Cardiac fibroblast (primary cell): Measurements from ENCODE around the gene SCAP.

Experiments used
- DNase-seq, 2 donors: peaks; one replicate each; pipeline versions ENCODE4 v3.0.0 to v3.0.0-alpha.2; 2010; ENCODE audit warnings: low read depth in 2 of 2
- H3K4me3 ChIP-seq, 2 donors: replicated peaks in 1 of 2; 1 replicate in 1 of 2; 2 replicates in 1 of 2; pipeline ENCODE4 v1.5.1; 2011; ENCODE audit warnings: low read depth in 2 of 2, low read length in 2 of 2, mild to moderate bottlenecking in 2 of 2, moderate library complexity in 1 of 2
- TF ChIP-seq, protein P1 (sequence below): IDR thresholded peaks from one replicate; pipeline ENCODE4 v1.5.1; 2011; ENCODE audit warnings: low read depth, mild to moderate bottlenecking, low read length, inconsistent platforms

The SCAP gene

GRCh38 chr3:47413751-47414150, 62.0 kb downstream of the SCAP start:
- no peak for DNase-seq
- TF ChIP-seq, protein P1, sequence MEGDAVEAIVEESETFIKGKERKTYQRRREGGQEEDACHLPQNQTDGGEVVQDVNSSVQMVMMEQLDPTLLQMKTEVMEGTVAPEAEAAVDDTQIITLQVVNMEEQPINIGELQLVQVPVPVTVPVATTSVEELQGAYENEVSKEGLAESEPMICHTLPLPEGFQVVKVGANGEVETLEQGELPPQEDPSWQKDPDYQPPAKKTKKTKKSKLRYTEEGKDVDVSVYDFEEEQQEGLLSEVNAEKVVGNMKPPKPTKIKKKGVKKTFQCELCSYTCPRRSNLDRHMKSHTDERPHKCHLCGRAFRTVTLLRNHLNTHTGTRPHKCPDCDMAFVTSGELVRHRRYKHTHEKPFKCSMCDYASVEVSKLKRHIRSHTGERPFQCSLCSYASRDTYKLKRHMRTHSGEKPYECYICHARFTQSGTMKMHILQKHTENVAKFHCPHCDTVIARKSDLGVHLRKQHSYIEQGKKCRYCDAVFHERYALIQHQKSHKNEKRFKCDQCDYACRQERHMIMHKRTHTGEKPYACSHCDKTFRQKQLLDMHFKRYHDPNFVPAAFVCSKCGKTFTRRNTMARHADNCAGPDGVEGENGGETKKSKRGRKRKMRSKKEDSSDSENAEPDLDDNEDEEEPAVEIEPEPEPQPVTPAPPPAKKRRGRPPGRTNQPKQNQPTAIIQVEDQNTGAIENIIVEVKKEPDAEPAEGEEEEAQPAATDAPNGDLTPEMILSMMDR, result no peak
- no peak overlapping the region for H3K4me3 ChIP-seq

DNA sequence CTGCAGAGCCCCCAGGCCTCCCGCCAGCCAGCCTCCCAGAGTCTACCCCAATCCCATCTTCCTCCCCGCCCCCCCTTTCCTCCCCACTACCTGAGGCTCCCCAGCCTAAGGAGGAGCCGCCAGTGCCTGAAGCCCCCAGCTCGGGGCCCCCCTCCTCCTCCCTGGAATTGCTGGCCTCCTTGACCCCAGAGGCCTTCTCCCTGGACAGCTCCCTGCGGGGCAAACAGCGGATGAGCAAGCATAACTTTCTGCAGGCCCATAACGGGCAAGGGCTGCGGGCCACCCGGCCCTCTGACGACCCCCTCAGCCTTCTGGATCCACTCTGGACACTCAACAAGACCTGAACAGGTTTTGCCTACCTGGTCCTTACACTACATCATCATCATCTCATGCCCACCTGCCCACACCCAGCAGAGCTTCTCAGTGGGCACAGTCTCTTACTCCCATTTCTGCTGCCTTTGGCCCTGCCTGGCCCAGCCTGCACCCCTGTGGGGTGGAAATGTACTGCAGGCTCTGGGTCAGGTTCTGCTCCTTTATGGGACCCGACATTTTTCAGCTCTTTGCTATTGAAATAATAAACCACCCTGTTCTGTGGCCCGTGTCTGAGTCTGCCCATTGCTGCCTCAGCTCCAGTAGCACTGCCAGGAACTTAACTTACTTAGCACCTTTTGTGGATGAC, 62.8 kb downstream of the SCAP start:
- TF ChIP-seq, protein P1, result peak; percentile 19
- no peak overlapping the region for H3K4me3 ChIP-seq
- no peak for DNase-seq

DNA sequence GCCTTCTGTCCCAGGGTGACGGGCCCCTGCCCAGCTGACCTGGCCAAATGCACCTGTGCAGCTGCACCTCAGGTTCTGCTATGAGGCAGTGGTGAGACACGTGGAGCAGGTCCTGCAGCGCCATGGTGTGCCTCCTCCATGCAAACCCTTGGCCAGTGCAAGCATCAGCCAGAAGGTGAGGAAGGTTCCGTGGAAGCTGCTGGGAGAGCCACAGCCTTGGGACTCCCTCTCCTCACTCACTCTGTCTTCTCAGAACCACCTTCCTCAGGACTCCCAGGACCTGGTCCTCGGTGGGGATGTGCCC, 63.3 kb downstream of the SCAP start:
- no peak for DNase-seq
- no peak overlapping the region for H3K4me3 ChIP-seq
- TF ChIP-seq, protein P1, result no peak

DNA sequence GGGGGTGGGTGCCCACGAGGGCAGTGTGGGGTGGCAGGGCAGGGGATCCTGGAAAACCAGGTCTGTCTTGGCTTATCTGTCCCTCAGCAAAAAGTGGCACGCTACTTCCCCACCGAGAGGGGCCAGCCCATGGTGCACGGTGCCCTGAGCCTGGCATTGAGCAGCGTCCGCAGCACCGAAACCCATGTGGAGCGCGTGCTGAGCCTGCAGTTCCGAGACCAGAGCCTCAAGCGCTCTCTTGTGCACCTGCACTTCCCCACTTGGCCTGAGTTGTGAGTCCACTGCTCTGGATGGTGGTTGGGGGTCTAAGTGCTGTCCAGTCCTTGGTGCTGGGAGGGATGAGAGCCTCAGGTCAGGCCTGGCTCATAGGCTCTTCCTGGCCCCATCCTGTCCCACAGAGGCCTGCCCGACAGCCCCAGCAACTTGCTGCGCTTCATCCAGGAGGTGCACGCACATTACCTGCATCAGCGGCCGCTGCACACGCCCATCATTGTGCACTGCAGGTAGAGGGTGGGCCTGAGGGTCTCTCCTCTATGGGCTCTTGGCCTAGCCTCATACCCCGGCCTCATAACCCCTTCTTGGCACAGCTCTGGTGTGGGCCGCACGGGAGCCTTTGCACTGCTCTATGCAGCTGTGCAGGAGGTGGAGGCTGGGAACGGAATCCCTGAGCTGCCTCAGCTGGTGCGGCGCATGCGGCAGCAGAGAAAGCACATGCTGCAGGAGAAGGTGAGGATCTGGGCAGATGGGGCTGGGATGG, 63.9 kb downstream of the SCAP start:
- no peak for DNase-seq
- TF ChIP-seq, protein P1, result no peak
- H3K4me3 ChIP-seq, result no peak overlapping the region

- no peak overlapping the region for H3K4me3 ChIP-seq
- DNase-seq, result no peak
- TF ChIP-seq, protein P1, result no peak
Observed at GRCh38 chr3:47410801-47411646, 64.7 kb downstream of the SCAP start.

GRCh38 chr3:47410417-47410720, 65.4 kb downstream of the SCAP start:
- DNase-seq, result no peak
- TF ChIP-seq, protein P1, result no peak
- H3K4me3 ChIP-seq, result no peak overlapping the region
